GM12864 (cell line): ENCODE data around the gene LTBP2.

Experiments
- DNase-seq: peaks from one replicate; pipeline ENCODE4 v3.0.0-alpha.2; 2011; ENCODE audit warnings: low read depth
- H3K4me3 ChIP-seq: 2 replicates; pipeline ENCODE4 v1.5.1; 2011; ENCODE audit warnings: mild to moderate bottlenecking, low read depth, low read length, control low read depth
- CTCF ChIP-seq: IDR thresholded peaks from 2 replicates; pipeline ENCODE4 v1.5.1; 2011; ENCODE audit warnings: low read depth, mild to moderate bottlenecking, moderate library complexity, low read length, control low read depth, inconsistent platforms; ENCODE audit errors: missing control alignments

LTBP2 gene

GRCh38 chr14:74563233-74563585, 48.8 kb downstream of the LTBP2 start:
- DNase-seq, result no peak
- TF ChIP-seq CTCF, result no peak
- H3K4me3 ChIP-seq, result no peak overlapping the region

GRCh38 chr14:74562515-74563232, 49.4 kb downstream of the LTBP2 start:
- TF ChIP-seq CTCF, result no peak
- no peak for DNase-seq
- H3K4me3 ChIP-seq, result no peak overlapping the region

DNA sequence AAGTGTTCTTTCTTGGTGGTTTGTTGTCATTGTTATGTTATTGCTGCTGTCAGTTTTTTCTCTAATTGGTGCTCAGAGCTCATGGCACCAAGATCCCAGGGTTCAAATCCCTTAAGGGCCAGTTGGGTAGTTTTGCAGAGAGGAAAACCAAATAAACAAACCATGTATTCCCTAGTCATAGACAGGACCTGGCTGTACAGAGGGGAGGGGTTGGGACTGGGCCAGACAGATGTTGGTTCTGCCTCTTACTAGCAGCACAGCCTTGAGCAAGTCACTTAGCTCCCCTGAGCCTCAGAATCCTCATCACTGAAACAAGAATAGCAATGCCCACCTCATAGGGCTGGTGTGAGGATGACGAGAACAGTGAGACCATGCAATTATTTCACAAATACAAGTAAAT, 53.4 kb downstream of the LTBP2 start:
- no peak overlapping the region for H3K4me3 ChIP-seq
- DNase-seq, result no peak
- no peak for TF ChIP-seq CTCF

DNA sequence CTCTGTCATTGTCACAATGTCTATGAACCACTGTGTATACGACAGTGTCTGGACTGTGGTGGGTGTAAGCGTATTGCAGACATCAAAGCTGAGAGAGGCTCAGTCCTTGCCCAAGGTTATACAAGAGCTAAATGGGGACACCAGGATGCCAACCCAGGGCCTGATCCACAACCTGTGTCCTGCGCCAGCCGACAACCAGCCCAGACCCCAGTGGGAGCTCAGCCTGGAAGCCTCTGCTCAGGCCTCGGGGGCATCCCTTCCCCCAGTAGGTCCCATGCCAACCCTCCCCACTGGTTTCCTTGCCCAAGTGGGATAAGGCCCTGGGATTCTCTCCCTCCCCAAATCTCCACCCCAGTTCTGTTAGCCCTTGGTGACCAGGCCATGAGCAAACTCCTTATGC, 54.3 kb downstream of the LTBP2 start:
- no peak for TF ChIP-seq CTCF
- H3K4me3 ChIP-seq, result no peak overlapping the region
- no peak for DNase-seq

- no peak overlapping the region for H3K4me3 ChIP-seq
- TF ChIP-seq CTCF, result no peak
- no peak for DNase-seq
These were observed 56.5 kb downstream of the LTBP2 start for GRCh38 chr14:74555476-74556050.

GRCh38 chr14:74554742-74555362, 57.2 kb downstream of the LTBP2 start:
- no peak for DNase-seq
- no peak overlapping the region for H3K4me3 ChIP-seq
- no peak for TF ChIP-seq CTCF
